ENCODE measurements around the gene PHACTR3.
A peak's percentile ranks its signal among the peaks of the same experiment; 100 is the strongest.

Gene PHACTR3

DNA sequence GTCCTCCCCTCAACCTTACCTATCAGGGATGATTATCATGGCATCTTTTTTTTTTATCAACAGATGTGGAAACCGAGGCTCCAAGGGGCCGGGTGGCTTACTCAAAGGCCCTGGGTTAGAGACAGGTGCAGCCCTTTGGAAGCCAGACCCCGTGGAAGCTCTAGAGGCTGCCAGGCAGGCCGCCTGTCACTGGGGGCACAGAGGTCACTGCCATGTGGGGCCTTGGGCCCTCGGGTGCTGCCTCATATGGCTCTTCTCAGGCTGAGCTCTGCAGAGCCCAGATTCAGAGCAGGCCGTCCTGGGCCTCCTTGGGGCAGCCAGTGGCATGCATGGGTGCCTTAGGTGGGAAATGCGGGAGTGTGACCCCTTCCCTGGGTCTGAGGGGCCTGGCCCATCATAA, 136.3 kb downstream of the PHACTR3 start:
- no peak for DNase-seq

GRCh38 chr20:59741073-59741472, 136.7 kb downstream of the PHACTR3 start:
- no peak for DNase-seq

DNA sequence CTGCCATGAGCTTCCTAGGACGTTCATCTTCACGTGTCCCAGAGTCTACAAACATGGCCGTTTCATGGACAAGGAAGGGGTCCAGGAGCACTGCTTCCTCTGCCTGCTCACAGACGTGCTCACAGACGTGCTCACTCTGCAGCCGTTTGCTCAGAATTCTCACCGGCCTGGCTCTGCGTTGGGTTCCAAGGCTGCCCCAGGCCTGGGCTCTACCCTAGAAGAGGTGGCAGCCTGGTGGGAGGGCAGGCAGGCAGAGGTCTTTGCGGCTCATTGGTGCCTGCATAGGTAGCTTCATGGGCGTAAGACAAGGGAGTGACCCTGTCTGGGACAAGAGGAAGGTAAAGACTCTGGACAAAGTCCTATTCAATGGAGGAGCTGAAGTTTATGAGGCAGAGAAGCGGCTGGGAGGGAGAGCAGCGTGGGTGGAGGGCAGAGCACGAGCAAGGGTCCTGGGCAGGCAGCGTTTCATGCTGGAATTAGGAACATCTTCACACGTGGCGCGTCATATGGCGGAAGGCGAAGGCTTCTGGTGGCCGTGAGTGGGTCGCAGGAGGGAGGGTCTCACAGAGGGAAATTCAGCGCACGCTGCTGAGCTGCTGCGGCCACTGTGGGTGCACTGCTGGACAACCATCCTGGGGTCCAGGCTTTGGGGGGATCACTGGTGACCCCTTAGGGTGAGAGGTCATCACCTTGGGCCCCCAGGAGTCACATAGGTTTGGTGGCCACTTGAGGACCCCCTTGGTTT, 138.2 kb downstream of the PHACTR3 start:
- DNase-seq: no peak

- DNase-seq: no peak
Measured at GRCh38 chr20:59743308-59743707, 139.0 kb downstream of the PHACTR3 start.

DNA sequence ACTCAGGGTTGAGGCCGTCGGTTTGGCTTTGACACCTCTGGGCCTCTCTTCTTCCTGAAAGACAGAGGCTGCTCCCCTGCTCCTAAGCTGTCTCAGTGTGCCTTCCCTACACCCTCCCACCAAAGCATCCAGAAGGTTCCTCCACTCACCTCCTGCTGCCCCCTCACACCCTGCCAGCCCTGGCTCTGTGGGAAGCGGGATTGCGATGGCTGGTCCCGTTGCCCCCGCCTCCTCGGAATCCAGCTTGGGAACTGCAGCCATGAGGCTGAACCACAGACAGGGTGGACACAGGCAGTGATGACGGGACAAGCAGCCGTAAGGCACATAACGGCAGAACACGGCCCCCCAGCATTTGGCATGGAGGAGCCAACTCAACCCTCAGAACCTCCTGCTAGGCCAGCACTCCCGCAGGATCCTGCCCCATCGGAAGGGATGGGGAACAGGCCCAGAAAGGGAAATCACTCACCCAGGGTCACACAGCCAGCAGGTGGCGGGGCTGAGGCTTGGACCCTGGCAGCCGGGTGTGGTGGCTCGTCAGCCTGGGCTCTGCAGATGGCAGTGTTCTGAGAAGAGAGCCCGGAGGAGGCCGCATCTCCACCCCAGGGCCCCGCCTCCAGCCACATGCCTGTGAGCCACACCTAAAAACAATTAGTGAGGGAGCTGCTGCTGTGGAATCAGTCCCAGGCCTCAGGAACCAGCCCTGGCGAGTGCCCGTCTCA, 139.6 kb downstream of the PHACTR3 start:
- no peak for DNase-seq

DNA sequence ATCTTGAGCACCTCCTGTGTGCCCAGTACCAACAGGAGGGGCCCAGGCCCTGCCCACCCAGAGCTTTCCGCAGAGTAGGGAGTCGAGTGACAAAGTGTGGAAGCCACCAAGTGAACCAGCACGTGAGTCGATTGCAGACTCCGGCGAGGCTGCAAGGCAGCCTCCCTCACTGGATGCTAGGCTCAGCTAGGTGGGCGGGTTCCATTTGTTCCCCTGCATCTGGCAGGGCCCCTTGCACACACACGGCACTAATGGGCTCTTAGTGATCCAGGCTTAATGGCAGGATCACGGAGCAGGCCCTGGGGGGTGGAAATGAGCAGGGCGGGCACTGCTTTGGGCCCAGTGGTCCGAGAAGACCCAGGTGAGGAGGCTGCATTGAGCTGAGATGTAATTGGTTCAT, 140.4 kb downstream of the PHACTR3 start:
- no peak for DNase-seq

DNA sequence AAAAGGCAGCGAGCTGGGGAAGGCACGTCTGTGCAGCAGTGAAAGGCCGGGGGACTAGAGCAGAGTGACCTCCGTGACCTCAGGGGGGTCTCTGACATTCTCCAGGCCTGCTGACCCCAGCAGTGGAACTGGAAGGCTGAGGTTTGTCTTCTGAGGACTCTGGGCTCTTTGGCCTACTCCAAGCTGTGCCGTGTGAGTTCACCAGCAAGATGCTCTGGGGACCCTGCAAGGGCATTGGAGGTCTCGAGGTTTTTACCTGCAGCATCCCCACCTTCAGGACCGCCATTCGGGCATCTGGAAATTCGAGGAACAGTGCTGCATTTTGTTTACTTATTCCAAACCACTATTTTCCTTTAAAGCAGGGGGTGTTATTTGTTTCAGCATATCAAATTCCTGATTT, 140.9 kb downstream of the PHACTR3 start:
- DNase-seq: no peak

- no peak for DNase-seq
Measured at GRCh38 chr20:59745716-59746115, 141.4 kb downstream of the PHACTR3 start.

DNA sequence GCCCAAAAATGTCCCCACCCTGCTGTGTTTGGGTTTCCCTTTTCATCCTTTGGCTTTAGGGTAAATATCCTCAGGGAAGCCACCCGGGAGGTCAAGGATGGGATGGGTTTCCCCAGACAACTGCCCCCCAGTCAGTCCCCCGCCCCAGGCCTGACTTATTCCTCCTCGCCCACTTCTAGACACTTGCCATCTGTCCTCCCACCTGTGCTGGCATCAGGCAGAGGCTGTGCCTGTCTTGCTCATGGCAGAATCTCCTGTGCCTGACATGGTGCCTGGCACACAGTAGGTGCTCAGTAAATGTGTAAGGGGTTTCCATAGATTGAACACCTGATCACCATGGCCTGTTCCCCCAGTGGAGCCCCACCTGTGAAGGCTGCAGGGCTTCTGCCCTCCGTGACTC, 141.8 kb downstream of the PHACTR3 start:
- DNase-seq: no peak

- DNase-seq: no peak
Measured at GRCh38 chr20:59747671-59748515, 143.6 kb downstream of the PHACTR3 start.

GRCh38 chr20:59748619-59749191, 144.4 kb downstream of the PHACTR3 start:
- peak; percentile 96 for DNase-seq

- peak; percentile 84 for DNase-seq
Measured at GRCh38 chr20:59749301-59749700, 145.0 kb downstream of the PHACTR3 start.

DNA sequence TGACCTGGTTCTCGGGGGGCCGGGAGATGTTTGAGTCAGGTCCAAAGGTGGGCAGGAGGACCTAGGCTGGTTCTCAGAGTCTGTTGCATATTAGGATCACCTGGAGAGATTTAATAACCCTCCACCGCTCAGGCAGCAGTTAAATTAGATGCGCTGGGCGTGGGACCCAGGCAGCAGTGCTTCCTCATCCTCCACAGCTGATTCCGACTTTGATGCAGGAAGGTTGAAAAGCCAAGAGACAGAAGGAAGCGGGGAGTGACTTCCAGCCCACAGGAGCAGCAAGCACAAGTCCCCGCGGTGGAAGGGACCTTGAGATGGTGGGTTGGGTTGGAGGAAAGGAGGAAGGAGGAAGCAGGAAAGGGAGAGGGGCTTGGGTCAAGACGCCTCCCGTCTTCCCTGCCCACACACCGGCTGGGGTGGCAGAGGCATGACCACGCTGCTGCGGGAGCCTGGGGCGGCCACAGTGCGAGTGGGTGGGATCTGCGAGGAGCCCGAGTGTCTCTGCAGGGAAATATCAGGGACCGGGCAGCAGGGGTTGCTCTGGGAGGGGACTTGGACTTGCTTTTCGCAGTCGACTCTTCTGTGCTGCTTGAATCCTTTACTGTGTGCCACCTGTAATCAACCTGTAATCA, 146.0 kb downstream of the PHACTR3 start:
- DNase-seq: no peak

DNA sequence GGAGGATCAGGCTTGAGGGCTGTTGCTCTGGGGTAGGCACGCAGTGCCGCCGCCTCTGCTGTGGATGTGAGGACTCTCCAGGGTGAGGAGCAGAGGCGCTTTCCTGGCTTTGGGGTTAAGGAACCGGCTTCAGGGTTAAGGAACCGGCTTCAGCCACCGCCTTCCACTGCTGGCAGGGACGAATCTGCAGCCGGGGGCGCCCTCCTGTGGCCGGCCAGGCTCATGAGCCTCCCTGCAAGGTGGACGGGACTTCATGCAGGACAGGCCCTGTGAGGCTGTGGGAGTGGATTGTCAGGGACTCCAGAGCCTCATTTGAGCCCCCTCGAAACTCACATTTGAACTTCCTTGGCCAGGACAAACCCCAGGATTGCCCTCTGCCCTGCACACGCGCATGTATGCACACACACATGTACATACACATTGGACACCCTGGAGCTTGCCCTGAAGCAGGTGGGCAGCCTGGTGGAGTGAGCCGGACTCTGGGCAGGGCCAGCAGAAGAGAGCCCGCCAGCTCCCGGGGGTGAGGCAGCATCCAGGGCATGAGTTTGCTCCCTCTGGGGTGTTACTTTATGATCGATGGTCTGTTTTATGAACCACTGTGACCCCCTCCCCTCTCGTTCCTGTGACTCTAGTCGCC, 146.9 kb downstream of the PHACTR3 start:
- peak; percentile 51 for DNase-seq

DNA sequence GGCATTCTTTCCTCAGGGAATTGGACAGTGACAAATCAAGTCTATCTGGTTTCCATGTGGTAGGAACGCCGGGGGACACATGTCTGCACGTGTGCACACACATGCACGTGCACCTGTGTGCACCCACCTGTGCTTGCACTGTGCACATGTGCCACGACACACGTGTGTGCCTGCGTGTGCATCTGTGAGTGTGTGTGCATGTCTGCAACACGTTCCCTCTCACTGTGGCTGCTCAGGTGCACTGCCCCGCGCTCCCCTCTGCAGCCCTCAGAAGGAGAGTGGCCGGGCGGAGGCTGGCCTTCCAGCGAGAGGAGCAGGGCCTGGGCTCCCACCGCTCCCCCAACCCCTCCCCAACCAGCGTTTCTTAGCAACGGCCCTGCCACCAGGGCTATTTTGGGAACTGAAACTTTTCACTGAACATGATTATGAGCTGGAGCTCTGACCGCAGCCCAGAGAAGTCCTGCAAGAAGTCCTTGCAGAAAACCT, 147.8 kb downstream of the PHACTR3 start:
- DNase-seq: no peak

DNA sequence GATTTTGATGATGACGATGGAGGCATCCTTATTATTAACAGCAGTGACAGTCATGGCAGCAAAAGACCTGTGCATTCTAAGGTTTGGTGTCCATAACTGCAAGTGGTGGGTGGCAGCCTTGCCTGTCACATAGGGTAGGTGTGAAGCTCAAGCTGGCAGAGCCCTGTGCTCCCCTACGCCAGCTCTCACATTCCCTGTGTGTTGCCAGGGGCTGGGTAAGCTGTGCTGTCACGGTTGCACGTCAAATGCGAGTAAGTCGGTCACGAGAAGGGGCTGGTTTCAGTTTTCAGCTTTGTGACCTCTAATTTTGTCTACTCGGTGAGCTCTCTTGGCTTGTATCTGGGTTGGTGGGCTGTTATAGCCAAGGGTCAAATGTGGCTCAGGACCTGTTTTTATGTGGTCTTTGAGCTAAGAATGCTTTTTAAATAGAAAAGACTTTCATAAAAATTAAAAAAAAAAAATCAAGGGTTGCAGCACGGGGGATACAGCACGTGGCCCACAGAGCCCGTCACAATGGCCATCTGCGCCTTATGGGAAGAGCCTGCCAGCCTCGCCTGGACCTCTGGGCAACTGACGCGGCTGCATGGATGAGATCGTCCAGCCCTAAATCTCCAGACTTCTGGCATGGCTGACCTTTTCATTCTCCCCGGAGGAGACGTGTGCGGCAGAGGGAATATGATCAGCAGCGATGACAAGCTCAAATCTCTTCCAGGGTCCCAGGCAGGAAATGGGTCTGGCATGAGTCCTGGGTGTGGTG, 148.5 kb downstream of the PHACTR3 start:
- DNase-seq: no peak

- no peak for DNase-seq
Measured at GRCh38 chr20:59753836-59754235, 149.5 kb downstream of the PHACTR3 start.

DNA sequence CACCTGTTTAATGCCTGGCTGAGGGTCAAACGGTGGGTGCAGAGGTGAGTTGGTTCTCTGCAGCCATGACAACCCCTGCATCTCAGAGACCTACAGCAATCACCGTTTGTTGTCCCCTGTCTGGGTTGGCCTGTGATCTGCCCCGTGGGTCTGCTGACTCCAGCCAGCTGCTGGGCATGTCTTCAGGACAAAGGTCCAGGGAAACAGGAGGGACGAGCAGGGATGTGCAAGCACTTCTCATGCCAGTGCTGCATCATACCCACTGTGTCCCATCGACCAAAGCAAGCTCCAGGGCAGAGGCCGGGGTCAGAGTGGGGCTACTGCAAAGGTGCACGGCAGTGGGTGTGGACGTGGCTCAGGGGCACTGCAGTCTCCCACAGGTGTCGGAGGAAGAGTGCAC, 150.2 kb downstream of the PHACTR3 start:
- no peak for DNase-seq

GRCh38 chr20:59756241-59756640, 151.9 kb downstream of the PHACTR3 start:
- DNase-seq: no peak

DNA sequence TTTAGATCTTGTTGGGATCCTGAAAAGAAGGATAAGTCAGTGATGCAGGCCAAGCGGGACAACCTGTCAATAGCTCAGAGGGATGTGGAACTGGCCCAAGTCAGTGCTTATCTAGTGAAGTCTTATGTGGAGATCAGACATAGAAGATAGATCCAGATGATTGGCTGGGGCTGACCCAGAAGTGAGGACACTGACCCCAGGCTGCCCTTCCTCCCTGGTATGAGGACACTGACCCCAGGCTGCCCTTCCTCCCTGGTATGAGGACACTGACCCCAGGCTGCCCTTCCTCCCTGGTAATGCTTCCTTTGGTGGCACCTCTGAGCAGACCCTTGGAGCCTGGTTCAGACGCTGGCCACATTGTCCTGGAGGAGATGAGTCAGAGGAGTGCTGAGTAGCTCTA, 159.7 kb downstream of the PHACTR3 start:
- DNase-seq: no peak

GRCh38 chr20:59765599-59766177, 161.3 kb downstream of the PHACTR3 start:
- peak; percentile 13 for DNase-seq
